HG03103 (cell line): ENCODE data around the gene SDC4.
"Not testable (repeated sequence)": the region's sequence is repeated elsewhere in the genome, so short reads cannot be mapped to it uniquely, and the experiment has no call there.

Experiments
- ATAC-seq: cut with Tn5 transposase; IDR thresholded peaks from one replicate; pipeline ENCODE4 v1.9.1; 2021; ENCODE audit warnings: low read depth; ENCODE audit not compliant: unreplicated experiment

SDC4 gene

DNA sequence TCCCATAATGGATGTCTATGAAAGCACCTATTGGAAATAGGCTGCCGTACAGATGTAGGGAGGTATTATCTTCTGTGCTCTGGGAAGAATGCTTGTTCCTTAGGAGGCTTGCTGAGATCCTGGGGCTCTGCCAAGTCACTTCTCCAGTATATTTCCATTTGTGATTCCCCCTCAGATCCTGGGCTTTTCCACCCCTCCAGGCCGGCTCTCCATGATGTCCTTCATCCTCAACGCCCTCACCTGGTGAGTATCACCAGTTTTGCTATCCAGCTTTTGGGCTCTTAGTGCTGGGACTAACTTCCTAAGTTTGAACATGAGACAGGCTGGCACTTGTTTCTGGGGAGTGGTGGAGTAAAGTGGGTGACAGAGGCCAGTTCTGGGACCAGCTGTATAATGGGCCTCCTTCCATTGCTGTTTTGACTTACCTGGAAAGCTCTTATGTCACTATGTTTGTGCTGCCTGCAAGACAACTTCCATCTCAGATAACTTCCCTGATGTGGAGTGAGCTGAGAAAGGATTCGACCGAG lies 17.3 kb upstream of the SDC4 start:
- no peak for ATAC-seq

DNA sequence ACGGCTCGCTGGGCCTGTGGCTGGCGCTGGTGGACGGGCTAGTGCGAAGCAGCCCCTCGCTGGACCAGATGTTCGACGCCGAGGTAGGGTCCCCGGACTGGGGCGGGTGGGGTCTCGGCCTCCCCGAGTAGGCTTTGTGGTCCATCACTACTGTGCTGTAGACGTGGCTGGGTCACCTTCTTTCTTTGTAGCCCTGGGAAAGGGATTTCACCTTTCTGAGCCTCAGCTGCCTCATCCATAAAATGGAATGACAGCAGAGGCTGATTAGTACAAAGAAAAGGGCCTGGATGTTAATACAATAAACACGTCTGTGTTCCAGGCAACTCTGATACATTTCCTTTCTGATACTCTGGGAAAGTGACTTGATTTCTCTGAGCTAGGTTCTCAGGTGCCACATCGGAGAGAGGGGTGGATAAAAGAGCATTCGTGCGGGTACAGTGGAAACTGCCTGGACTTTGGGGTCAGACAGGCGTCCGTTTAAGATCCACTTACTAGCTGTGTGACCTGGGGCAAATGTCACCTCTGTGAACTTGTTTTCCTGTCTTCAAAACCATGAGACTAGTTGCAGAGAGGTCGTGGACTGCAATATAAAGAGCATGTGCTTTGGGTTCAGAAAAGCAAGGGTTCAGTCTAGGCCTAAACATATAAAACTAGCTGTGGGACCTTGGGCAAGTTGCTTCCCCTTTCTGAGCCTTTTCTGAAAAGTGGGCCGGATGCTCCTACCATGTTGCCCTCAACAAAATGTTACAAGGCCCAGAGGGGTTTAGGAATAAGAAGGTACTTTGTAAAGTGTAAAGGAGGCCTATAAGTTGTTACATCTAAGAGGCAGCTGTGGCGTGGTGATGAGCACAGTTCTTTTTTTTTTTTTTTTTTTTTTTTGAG lies 15.6 kb upstream of the SDC4 start:
- ATAC-seq = no peak

DNA sequence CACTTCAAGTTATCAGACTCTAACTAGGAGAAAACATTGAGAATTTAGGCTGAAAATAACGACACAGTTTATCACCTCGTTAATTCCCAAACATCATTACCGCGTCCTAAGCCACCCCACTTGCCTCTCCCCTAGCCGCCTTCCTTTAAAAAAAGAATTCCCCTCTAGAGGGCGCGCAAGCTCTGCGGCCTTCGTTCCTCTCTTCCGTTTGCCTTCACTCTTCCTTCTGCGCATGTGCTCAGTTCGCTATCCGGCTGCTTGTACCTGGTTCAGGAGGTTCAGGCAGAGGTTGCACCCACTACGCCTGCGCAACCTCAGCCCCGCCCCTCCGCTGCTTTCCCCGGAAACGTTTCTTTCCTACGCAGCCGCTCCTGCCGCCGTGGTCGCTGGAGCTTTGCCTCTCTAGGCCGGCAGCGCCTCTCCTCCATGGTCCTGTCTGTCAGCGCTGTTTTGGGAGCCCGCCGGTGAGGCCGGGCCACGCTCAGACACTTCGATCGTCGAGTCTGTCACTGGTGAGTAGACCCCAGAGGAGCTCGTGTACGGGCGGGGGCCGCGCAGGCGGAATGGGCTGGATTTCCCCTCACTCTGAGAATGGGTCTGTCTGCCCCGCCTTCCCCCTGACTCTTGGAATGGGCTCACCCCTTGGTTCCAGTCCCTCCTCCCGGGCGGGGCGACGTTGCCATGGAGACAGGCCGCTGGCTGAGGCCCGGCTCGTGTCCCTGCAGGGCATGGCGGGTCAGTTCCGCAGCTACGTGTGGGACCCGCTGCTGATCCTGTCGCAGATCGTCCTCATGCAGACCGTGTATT lies 14.8 kb upstream of the SDC4 start, which contains the start of gene SYS1:
TSS of gene SYS1 (plus strand) at position 353 of the 807 bp plus-strand sequence. CDS start at position 729, 376 bp downstream.
- ATAC-seq = peak; percentile 82

DNA sequence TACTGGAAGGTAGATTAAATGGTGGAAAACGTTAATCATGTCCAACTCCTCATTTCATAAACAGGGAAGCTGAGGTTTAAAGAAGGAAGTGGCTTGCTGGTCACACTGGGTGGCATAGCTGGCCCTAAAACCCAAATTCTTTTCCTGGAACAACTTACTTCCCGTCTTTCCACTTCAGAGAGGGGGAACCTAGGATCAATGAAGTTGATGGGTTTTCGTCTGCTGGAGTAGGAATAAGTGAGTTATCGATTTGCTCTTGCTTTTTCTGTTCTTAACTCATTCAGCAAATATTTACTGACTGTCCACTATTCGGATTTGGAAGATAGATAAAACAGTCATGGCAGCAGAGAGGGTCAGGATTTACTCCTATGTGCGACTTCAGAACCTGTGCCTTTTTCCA lies 13.6 kb upstream of the SDC4 start:
- no peak for ATAC-seq

DNA sequence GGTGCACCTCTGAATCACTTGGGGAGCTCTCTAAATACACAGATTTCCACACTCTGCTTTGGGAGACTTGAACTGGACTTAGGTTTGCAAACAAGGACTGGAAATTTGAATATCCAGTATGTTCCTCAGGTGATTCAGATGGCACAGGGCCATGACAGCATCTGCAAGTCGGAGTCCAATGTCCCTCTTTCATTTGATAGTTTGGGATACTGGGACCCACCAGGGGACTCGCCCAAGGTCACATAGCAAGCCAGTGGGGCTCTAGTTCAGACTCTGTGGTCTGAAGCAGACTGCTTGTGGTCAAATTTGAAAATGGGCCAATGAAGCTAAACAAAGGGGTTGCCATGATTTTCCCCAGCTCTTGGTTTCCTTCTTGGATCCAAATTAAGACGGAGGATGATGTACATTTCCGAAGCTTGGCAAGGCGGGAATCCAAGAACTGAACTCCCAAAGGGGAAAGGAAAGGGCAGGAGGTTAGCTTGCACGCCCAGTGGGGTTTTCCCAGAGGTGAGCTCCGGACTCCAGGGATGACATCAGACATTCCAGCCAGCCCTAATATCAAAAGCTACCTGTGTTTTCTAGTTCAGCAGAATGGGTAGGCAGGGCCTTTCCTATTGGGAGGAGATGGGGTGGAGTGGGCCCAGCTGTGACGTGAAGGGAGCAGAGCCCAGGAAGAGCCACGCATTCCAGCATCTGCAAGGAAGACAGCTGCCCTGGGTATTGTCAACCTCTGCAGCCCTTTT lies 11.4 kb upstream of the SDC4 start:
- ATAC-seq = no peak

DNA sequence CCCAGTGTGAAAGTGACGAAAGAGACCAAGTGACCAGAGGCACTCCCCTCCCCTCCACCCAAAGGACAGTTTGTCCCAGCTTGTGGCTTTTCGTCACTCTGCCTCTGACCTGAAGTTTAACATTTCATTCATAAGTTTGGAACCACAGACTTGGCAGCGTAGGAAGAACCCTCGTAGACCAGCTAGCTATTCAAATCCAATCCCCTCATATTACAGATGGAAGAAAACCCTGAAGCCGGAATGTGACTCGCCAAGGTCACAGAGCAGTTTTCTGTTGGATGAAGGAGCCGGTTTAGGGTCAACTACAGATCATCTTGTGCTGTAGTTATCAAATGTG lies 10.8 kb upstream of the SDC4 start:
- ATAC-seq = no peak

DNA sequence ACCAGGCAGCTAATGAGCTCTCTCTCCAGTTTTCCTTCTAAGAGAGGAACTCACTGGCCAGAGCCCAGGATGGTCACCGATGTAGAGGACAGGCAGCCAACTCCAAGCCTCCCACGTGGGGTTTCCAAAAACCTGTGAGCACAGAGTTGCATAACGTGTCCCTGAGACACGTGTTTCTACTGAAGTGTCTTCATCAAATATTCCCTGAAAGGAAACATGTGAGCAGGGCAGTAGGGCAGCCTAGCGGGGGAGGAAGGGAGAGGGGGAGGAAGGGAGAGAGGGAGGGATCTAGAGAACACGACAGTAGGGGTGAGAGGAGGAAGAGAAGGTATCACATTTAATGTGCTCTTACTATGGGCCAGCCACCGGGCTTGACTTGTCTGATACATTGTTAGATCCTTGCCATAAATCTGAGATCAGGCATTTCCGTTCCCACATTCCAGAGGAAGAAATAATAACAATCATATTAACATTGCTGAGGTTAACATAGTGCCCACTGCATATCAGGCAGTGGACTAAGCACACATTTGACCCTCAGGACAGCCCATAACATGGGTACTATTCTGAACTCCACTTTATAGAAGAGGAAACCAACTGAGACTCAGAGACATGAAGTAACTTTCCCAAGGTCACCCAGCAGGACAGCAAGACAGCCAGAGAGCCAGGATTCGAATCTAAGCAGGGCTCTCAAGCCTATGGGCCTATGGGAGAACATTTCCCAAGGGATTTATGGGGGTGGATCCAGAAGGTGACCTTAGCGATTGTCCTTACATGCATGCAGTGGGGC lies 10.3 kb upstream of the SDC4 start:
- no peak for ATAC-seq

DNA sequence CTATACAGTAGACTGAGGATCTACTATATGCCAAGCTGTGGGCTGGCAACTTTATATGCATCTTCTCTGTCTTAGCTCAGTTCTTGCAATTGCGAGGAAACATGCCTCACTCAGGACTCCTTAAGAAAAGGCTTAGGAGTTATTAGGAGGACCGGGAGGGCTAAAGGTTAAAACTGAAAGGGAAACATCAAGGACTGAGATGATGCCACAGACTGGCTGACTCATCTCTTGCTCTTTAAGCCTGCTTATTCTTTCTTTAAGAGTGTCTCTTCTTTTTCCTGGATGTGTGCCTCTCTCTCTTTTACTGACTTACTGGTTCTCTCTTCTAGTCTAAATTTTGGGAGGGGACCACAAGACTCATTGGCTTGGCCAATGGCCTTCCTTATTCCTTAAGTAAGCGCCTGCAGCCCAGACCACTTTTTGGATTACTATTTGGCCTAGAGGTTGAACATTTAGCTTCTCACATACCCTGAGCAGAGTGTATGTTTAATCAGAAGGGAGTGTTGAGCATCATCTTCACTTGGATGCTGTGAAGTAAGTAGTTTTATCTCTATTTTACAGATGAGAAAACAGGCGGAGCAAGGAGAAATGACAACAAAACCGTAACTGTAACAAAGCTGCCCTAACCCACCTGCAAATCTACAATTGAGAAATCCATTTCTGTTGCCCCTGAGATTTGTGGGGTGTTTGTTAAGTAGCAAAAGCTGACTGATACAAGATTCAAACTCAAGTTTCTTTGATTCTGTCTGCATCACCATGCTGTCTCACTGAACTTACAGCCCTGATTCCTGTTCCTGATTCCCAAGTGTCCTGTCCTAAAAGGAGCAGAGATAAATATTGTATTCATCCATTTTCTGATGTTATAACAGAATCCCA lies 7.2 kb upstream of the SDC4 start:
- ATAC-seq = no peak

DNA sequence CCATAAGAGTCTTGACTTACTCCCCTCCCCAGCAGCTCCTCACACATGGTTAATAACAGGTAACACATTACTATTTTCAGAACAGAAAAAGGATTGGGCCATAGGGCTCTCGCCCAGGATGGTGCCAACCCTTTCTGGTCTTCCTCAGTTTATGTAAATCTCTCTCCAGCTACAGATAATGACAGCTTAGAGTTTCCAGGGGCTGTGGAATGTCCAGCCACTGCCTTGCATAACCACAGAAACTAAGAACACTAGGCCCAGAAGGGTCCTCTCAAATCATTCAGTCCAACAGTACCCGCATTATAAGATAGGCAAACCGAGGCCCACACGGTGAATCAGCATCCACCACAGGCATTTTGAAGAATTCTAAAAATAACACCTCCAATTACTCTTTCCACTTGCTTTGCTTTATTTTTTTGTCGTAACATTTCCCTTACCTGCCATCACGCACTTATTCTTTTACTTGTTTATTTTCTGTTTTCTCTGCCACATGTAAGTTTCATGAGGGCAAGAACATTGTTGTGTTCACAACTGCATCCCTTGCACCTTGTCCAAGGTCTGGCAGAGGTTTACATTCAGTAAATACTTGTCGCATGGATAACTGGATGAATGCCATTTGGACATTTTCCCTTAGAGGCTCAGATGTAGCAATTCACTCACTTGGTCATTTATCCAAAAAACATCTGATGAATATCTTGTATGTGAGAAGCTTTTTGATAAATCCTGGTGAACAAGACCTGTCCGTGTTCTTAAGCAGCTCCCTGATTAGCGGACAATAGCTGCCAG lies 6.4 kb upstream of the SDC4 start:
- ATAC-seq = no peak

DNA sequence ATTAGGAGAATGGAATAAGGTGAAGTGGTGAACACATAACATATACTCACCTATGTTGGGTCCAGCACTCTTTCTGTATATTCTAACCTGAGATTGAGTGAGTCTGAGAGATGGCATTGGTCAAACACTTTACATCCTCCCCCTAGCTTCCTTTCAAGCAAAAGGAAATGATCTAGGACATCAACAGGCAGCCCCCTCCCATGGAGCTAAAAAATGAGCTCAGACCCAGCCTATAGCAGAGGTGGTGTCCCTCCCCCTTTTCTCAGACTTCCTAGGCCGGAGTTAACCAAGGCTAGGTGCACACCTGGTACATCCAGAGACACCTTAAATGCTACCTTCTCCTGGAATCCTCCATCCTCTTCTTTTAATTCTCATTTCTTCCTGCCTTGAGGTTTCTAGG lies 5.5 kb upstream of the SDC4 start:
- no peak for ATAC-seq

DNA sequence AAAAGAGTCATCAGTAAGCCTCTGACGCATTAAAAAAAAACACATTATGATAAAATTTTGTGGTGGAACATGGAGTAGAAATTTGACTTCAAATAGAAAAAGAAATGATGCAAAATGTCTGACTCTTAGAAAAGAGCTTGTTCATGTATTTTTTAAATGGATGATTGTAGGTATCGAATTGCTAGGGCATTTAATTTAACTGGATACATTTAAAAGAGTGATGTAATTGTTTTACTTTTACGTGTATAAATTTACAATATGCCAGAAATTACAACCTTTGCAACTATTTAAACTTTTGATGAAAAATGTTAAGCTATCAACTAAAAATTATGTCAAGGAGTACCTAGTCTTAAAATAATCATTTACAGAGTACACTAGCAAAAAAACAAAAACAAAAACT lies 4.5 kb upstream of the SDC4 start:
- no peak for ATAC-seq

DNA sequence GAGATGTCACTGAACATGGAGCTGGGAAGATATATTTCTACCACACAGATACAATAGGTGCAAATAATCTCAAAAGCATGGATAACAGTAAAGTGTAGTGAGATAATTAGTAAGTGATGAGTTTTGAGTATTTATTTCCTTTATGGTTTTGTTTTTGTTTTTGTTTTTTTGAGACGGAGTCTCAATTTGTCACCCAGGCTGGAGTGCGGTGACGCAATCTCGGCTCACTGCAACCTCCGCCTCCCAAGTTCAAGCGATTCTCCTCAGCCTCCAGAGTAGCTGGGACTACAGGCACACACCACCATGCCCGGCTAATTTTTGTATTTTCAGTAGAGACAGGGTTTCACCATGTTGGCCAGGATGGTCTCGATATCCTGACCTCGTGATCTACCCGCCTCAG lies 2.6 kb upstream of the SDC4 start:
- not testable (repeated sequence) for ATAC-seq

DNA sequence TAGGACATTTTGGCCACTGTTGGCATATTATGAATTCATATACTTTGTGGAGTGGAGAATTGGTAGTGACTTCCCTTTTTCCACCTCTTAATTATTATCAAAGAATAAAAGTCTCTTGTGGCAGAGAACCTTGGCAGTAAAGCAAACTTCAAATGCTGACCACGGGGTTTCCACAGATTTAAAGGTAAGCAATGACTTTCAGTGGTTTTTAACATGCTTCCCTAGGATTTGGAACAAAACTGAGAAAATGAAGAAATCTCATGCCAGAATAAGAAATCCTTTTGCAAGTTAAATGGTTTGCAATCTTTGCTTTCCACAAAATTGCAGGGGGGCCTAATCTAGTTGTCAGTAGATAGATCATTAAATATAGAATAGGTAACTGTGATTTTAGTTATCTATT lies 2.0 kb upstream of the SDC4 start:
- no peak for ATAC-seq

DNA sequence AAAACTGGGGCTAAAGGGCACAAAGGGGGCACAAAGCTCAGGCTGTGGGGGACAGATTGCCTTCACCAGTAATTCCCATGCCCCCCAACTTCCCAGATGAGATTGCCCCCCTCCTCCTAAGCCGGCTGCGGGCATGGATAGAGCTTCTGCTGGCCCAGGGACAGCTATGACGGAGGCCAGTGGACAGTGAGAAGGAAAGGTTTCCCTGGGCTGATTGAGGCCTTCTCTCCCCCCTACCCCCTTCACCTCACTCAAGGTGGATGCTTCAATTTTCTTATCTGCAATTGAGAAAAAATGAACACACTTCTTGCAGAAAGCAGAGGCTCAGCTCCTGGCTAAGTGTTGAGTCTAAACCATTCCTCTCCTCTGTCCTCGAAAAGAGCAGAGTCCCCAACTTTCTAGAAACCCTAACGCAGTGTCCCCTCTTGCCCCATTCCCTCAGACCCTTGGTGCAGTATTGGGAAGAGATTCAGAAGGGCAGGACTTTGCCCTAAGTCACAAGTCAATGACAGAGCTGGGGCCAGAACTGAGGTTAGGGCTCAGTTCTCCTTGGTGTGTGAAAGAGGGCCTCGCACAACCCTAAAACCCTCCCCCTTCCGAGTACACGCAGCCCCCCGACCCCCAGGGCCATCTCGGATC lies 808 bp downstream of the SDC4 start:
- no peak for ATAC-seq

DNA sequence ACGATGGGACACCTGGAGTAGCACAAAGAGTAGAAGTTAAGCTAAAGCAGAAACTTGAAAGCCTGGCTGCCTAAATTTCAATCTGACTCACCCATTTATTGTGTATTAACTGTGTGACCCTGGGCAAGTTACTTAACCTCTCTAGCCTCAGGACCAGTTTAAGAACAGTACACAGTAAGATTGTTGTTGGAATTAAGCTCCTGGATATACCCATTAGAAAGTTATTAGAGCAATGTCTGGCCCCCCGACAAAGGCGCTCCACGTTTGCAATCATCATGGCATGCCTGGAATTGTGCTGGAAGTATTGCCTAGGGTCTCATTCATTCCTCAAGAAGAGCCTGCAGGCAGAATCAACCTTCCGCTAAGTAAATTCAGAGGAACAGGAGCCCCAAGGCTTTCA lies 1.4 kb downstream of the SDC4 start:
- ATAC-seq = no peak

DNA sequence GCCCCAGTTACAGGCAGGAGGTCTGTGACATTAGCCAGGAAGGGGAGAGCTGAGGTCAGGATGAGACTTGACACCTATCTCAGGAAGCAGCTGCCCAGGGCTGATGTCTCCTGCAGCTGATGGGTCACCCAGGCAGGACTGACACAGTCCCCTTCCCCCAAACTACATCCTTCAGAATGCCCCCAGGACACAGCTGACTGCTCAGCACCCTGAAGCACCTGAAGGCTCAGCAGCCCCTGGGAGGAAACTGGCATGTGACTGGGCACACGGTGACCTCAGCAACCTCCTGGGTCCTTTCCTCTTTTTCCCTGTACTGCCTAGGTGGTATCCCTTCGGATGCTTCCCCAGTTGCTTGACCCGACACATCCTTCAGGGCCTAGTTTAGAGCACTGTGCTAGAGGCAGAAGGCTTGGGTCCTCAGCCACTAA lies 1.9 kb downstream of the SDC4 start:
- ATAC-seq = no peak

DNA sequence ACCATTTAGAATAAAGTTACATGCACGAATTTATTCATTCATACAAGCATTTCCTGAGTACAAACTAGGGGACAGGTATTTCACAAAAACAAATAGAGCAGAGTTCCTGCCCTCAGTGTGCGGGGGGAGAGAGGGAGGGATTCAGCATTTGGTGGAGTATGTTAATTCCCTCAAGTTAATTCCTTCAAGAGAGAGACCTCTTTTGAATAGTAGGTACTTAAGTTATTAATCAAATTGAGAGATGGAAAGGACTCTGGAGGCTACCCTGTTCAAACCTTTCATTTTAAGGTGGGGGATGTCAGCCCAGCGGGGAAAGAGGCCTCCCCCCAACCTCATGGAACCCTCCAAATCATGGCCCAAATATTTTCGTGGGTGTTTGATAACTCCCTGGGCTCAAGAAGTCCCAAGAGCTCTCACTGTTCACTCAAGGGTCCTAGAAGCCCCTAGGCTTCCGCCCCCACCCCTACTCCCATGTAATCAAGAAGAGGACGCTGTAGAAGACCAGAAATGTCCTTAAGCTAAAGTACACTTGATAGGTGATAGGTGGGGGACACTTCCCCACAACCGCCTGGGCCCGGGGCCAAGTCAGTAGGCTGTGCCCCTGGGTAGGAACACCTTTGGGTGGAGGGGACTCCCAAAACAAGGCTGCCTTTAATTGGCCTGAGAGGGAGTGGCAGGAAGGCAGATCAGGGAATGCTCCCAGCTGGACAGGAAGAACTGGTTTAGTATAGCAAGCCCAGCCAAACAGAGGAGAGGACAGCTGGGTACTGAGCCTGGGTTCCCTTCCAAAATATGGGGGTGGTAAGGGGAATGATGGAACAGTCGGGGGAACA lies 2.9 kb downstream of the SDC4 start:
- ATAC-seq = no peak
